Effector memory CD8-positive, alpha-beta T cell (primary cell): Measurements from ENCODE around the gene IL18BP.

ENCODE experiments used
- ATAC-seq: fragments of 150-1000 bp; cut with Tn5 transposase; replicated peaks from 2 replicates; pipeline ENCODE4 v1.10.0; 2021; ENCODE audit warnings: mild to moderate bottlenecking, moderate library complexity
- DNase-seq, 3 experiments: peaks; one replicate each; pipeline ENCODE4 v3.0.0; 2021
- H3K27ac Mint-ChIP-seq, 2 donors: one replicate each; pipeline ENCODE4 v1.8.0; 2022; ENCODE audit warnings: mild to moderate bottlenecking in 2 of 2, mixed read lengths in 2 of 2, moderate library complexity in 2 of 2
- H3K27me3 Mint-ChIP-seq, 2 donors: one replicate each; pipeline ENCODE4 v1.8.0; 2022; ENCODE audit warnings: mixed read lengths in 2 of 2
- H3K36me3 Mint-ChIP-seq: one replicate; pipeline ENCODE4 v1.8.0; 2022; ENCODE audit warnings: mild to moderate bottlenecking, moderate library complexity, mixed read lengths; ENCODE audit not compliant: insufficient read depth
- H3K4me1 Mint-ChIP-seq, 2 donors: one replicate each; pipeline ENCODE4 v1.8.0; 2022; ENCODE audit warnings: low read depth in 2 of 2, mixed read lengths in 2 of 2
- H3K4me3 Mint-ChIP-seq, 2 donors: one replicate each; pipeline ENCODE4 v1.8.0; 2022; ENCODE audit warnings: mild to moderate bottlenecking in 2 of 2, mixed read lengths in 2 of 2, moderate library complexity in 2 of 2
- H3K9me3 Mint-ChIP-seq, 2 donors: one replicate each; pipeline ENCODE4 v1.8.0; 2022; ENCODE audit warnings: mixed read lengths in 2 of 2

The IL18BP gene

GRCh38 chr11:72036687-72037086, 38.0 kb downstream of the IL18BP start:
- Mint-ChIP-seq H3K9me3 (no peaks in the 10 kb centered on the region), H3K27me3 (no peaks in the 10 kb centered on the region), H3K36me3 (peaks cover 41% of the 10 kb centered on the region), H3K4me1 (peaks cover 17 to 27% of the 10 kb centered on the region in 2 donors), H3K4me3 (peak overlapping the region in 1 of 2 donors; percentile 1), H3K27ac (no peak overlapping the region)
- ATAC-seq: no peak
- DNase-seq: no peak

- H3K27ac Mint-ChIP-seq: no peak overlapping the region
- H3K4me3 Mint-ChIP-seq: no peak overlapping the region
- ATAC-seq (no peak), DNase-seq (no peak)
- H3K9me3 Mint-ChIP-seq: no peaks in the 10 kb centered on the region
- no peaks in the 10 kb centered on the region for H3K27me3 Mint-ChIP-seq
- H3K36me3 Mint-ChIP-seq: peaks cover 38% of the 10 kb centered on the region
- peaks cover 27 to 37% of the 10 kb centered on the region in 2 donors for H3K4me1 Mint-ChIP-seq
Measured at GRCh38 chr11:72037554-72038311, 39.0 kb downstream of the IL18BP start.

GRCh38 chr11:72038491-72038890, 39.8 kb downstream of the IL18BP start:
- Mint-ChIP-seq H3K9me3 (no peaks in the 10 kb centered on the region), H3K36me3 (peaks cover 30% of the 10 kb centered on the region), H3K4me1 (peaks cover 31 to 37% of the 10 kb centered on the region in 2 donors), H3K27me3 (no peaks in the 10 kb centered on the region), H3K4me3 (no peak overlapping the region), H3K27ac (no peak overlapping the region)
- ATAC-seq (no peak), DNase-seq (no peak)

- DNase-seq: no peak
- no peak for ATAC-seq
- Mint-ChIP-seq H3K27me3 (no peaks in the 10 kb centered on the region), H3K27ac (no peak overlapping the region), H3K9me3 (no peaks in the 10 kb centered on the region), H3K36me3 (peaks cover 23% of the 10 kb centered on the region), H3K4me3 (no peak overlapping the region), H3K4me1 (peaks cover 33 to 37% of the 10 kb centered on the region in 2 donors)
Measured at GRCh38 chr11:72039031-72039855, 40.5 kb downstream of the IL18BP start.

- no peak overlapping the region for H3K4me3 Mint-ChIP-seq
Measured at GRCh38 chr11:72039856-72040401, 41.2 kb downstream of the IL18BP start.

GRCh38 chr11:72040491-72041363, 42.0 kb downstream of the IL18BP start:
- Mint-ChIP-seq H3K9me3 (no peaks in the 10 kb centered on the region), H3K27ac (no peak overlapping the region), H3K4me3 (no peak overlapping the region), H3K27me3 (no peaks in the 10 kb centered on the region), H3K4me1 (peaks cover 30 to 36% of the 10 kb centered on the region in 2 donors), H3K36me3 (peaks cover 12% of the 10 kb centered on the region)
- ATAC-seq: peak; percentile 77
- DNase-seq: peak; percentile 67 to 72 (median 71)

More at GRCh38 chr11:72039856-72040401, 41.2 kb downstream of the IL18BP start:
- Mint-ChIP-seq H3K4me1 (peaks cover 33 to 38% of the 10 kb centered on the region in 2 donors), H3K27ac (no peak overlapping the region), H3K36me3 (peaks cover 20% of the 10 kb centered on the region), H3K27me3 (no peaks in the 10 kb centered on the region), H3K9me3 (no peaks in the 10 kb centered on the region)
- ATAC-seq (no peak), DNase-seq (no peak)

GRCh38 chr11:72041364-72042063, 42.8 kb downstream of the IL18BP start:
- Mint-ChIP-seq H3K27ac (no peak overlapping the region), H3K27me3 (no peaks in the 10 kb centered on the region), H3K4me3 (no peak overlapping the region), H3K9me3 (no peaks in the 10 kb centered on the region), H3K4me1 (peaks cover 26 to 30% of the 10 kb centered on the region in 2 donors), H3K36me3 (peaks cover 9% of the 10 kb centered on the region)
- ATAC-seq (peak; percentile 37), DNase-seq (peak; percentile 23 to 37 (median 35))

- Mint-ChIP-seq H3K36me3 (peaks cover 6% of the 10 kb centered on the region), H3K9me3 (no peaks in the 10 kb centered on the region), H3K4me1 (peaks cover 20 to 24% of the 10 kb centered on the region in 2 donors), H3K27ac (no peak overlapping the region), H3K4me3 (no peak overlapping the region), H3K27me3 (no peaks in the 10 kb centered on the region)
- ATAC-seq (peak; percentile 1), DNase-seq (no peak)
Measured at GRCh38 chr11:72042064-72042745, 43.5 kb downstream of the IL18BP start.

- Mint-ChIP-seq H3K27ac (peak overlapping the region in 1 of 2 donors; percentile 54), H3K36me3 (peaks cover 6% of the 10 kb centered on the region), H3K27me3 (no peaks in the 10 kb centered on the region), H3K4me3 (no peak overlapping the region), H3K9me3 (no peaks in the 10 kb centered on the region), H3K4me1 (peaks cover 20 to 23% of the 10 kb centered on the region in 2 donors)
- ATAC-seq (no peak), DNase-seq (no peak)
Measured at GRCh38 chr11:72045849-72046248, 47.1 kb downstream of the IL18BP start.

- ATAC-seq (no peak), DNase-seq (no peak)
- no peaks in the 10 kb centered on the region for H3K9me3 Mint-ChIP-seq
- no peaks in the 10 kb centered on the region for H3K27me3 Mint-ChIP-seq
- peaks cover 1 to 3% of the 10 kb centered on the region in 2 donors for H3K4me1 Mint-ChIP-seq
- H3K27ac Mint-ChIP-seq: peak overlapping the region in 1 of 2 donors; percentile 23
- H3K36me3 Mint-ChIP-seq: peaks cover 6% of the 10 kb centered on the region
- no peak overlapping the region for H3K4me3 Mint-ChIP-seq
Measured at GRCh38 chr11:72048766-72049460, 50.2 kb downstream of the IL18BP start.
